ENCODE results near the gene FAM107A. TPM values are rescaled to one million over a fixed set of nuclear protein-coding genes. Genes with fewer than 3 reads are reported as not detected.

Gene FAM107A
- polyA plus RNA-seq, 3 donors: not detected

DNA sequence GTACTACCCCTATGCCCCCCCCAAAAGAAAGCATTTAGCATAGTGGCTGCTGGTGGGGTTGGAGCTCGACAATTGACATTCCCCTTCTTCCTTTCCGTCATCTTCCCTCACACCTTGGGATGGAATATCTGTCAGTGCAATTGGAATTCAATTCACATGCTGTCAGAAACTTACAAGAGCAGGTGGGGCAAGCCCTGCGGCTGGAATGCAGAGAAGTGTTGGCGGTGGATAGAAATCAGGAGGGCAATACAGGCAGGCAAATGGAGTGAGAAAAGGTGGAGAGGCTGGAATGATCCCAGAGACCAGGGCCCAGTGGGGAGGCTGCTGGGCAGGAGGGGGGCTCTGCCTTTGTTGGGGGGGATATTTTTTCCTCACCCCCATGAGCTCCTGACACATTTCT is 45.2 kb upstream of the FAM107A start:
- H3K9me3 Mint-ChIP-seq: no peaks in the 10 kb centered on the region

DNA sequence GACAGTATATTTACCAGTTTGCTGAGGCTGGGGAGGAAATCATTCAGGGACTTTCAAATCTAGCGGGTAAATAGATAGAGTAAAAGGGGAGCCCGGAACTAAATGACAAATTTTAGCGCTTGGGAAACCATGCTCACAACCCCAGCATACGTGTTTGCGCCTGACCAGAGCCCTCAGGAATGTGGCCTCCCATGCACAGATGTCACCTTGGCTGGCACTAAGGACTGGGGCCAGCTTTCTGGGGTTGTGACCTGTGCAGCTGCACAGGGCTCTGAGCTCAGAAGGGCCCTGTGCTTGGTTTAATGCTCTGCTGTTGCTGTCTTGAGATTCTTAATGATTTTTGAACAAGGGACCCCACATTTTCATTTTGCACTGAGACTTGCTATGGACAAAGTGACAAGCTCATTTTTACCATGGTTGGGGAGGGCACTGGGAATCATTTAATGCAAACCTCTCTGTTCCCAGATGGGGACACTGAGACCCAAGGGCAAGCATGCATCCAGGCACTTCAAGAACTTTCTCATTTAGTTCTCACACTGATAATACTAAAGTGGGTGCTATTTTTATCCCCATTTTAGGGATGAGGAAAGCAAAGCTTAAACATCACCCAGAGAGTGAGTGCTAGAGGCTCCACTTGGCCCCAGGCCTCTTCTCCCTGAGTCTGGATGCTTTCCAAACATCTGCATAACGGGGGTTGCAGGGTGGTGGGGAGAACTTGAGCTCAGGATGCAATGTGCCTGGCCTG is 44.1 kb upstream of the FAM107A start:
- no peaks in the 10 kb centered on the region for H3K4me1 Mint-ChIP-seq
- H3K9ac ChIP-seq (ENCODE audit: insufficient read depth, low read length, poor library complexity, severe bottlenecking): no peak overlapping the region
- peaks cover 1 to 3% (median 2%) of the 10 kb centered on the region in 3 donors for H3K27me3 Mint-ChIP-seq (ENCODE audit: low read depth in 3 of 3)
- no peak overlapping the region for H3K27ac ChIP-seq (ENCODE audit: low read depth in 1 of 2, low read length in 2 of 2)
- TF ChIP-seq, protein P1, sequence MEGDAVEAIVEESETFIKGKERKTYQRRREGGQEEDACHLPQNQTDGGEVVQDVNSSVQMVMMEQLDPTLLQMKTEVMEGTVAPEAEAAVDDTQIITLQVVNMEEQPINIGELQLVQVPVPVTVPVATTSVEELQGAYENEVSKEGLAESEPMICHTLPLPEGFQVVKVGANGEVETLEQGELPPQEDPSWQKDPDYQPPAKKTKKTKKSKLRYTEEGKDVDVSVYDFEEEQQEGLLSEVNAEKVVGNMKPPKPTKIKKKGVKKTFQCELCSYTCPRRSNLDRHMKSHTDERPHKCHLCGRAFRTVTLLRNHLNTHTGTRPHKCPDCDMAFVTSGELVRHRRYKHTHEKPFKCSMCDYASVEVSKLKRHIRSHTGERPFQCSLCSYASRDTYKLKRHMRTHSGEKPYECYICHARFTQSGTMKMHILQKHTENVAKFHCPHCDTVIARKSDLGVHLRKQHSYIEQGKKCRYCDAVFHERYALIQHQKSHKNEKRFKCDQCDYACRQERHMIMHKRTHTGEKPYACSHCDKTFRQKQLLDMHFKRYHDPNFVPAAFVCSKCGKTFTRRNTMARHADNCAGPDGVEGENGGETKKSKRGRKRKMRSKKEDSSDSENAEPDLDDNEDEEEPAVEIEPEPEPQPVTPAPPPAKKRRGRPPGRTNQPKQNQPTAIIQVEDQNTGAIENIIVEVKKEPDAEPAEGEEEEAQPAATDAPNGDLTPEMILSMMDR (IDR thresholded peaks at IDR 0.05): no peak
- no peaks in the 10 kb centered on the region for H3K27me3 ChIP-seq (ENCODE audit: control insufficient read depth in 2 of 2, insufficient read depth in 2 of 2, low read length in 2 of 2)
- H3K4me3 Mint-ChIP-seq: no peak overlapping the region
- no peak overlapping the region for H3K4me3 ChIP-seq (replicated peaks in 1 of 3; ENCODE audit: low read depth in 2 of 3, low read length in 3 of 3)
- H3K9me3 Mint-ChIP-seq: no peaks in the 10 kb centered on the region
- DNase-seq: no peak
- H3K4me1 ChIP-seq (ENCODE audit: control insufficient read depth in 1 of 2, insufficient read depth in 2 of 2, low read length in 2 of 2): no peaks in the 10 kb centered on the region
- H3K9me3 ChIP-seq (replicated peaks in 1 of 2; ENCODE audit: control insufficient read depth in 1 of 2, insufficient read depth in 1 of 2, low read length in 2 of 2): no peaks in the 10 kb centered on the region
- H3K79me2 ChIP-seq (ENCODE audit: insufficient read depth, low read length): no peaks in the 10 kb centered on the region
- no peak overlapping the region for H3K4me2 ChIP-seq (replicated peaks; ENCODE audit: extremely low read depth, low read length, poor library complexity, severe bottlenecking)
- H2AFZ ChIP-seq (ENCODE audit: insufficient read depth, low read depth, low read length, poor library complexity, severe bottlenecking): no peak overlapping the region
- H3K36me3 ChIP-seq (replicated peaks in 1 of 2; ENCODE audit: control insufficient read depth in 1 of 2, insufficient read depth in 2 of 2, low read length in 2 of 2): no peaks in the 10 kb centered on the region
- intact Hi-C loops (cut with micrococcal nuclease): loop anchor here in 1 of 2 donors (10.0 kb wide), 1 partner anchor 306 kb away; no protein-coding TSS in a partner anchor
- no peaks in the 10 kb centered on the region for H3K36me3 Mint-ChIP-seq
- no peak overlapping the region for H3K27ac Mint-ChIP-seq
- WGBS (ENCODE audit: insufficient coverage): 91% methylated on average over 5 of the region's 6 CpGs
- no peaks in the 10 kb centered on the region for H4K20me1 ChIP-seq (ENCODE audit: insufficient read depth, low read length)

More for the DNA sequence above, 45.2 kb upstream of the FAM107A start:
- Histone ChIP-seq H3K4me3 (replicated peaks in 1 of 3; ENCODE audit: low read depth in 2 of 3, low read length in 3 of 3) (no peak overlapping the region), H3K27me3 (ENCODE audit: control insufficient read depth in 2 of 2, insufficient read depth in 2 of 2, low read length in 2 of 2) (no peaks in the 10 kb centered on the region), H2AFZ (ENCODE audit: insufficient read depth, low read depth, low read length, poor library complexity, severe bottlenecking) (no peak overlapping the region), H3K4me2 (replicated peaks; ENCODE audit: extremely low read depth, low read length, poor library complexity, severe bottlenecking) (no peak overlapping the region), H3K27ac (ENCODE audit: low read depth in 1 of 2, low read length in 2 of 2) (no peak overlapping the region), H3K9ac (ENCODE audit: insufficient read depth, low read length, poor library complexity, severe bottlenecking) (no peak overlapping the region), H3K36me3 (replicated peaks in 1 of 2; ENCODE audit: control insufficient read depth in 1 of 2, insufficient read depth in 2 of 2, low read length in 2 of 2) (no peaks in the 10 kb centered on the region), H3K4me1 (ENCODE audit: control insufficient read depth in 1 of 2, insufficient read depth in 2 of 2, low read length in 2 of 2) (no peaks in the 10 kb centered on the region), H4K20me1 (ENCODE audit: insufficient read depth, low read length) (no peaks in the 10 kb centered on the region), H3K9me3 (replicated peaks in 1 of 2; ENCODE audit: control insufficient read depth in 1 of 2, insufficient read depth in 1 of 2, low read length in 2 of 2) (no peaks in the 10 kb centered on the region), H3K79me2 (ENCODE audit: insufficient read depth, low read length) (no peaks in the 10 kb centered on the region)
- TF ChIP-seq, protein P1 (IDR thresholded peaks at IDR 0.05): no peak
- no peak for DNase-seq
- peaks cover 1 to 3% (median 2%) of the 10 kb centered on the region in 3 donors for H3K27me3 Mint-ChIP-seq (ENCODE audit: low read depth in 3 of 3)
- no peaks in the 10 kb centered on the region for H3K4me1 Mint-ChIP-seq
- 100% methylated on average over 2 of the region's 4 CpGs for WGBS (ENCODE audit: insufficient coverage)
- H3K27ac Mint-ChIP-seq: no peak overlapping the region
- no peak overlapping the region for H3K4me3 Mint-ChIP-seq
- H3K36me3 Mint-ChIP-seq: no peaks in the 10 kb centered on the region
- intact Hi-C loops (cut with micrococcal nuclease): loop anchor here in 1 of 2 donors (10.0 kb wide), 1 partner anchor 308 kb away; no protein-coding TSS in a partner anchor

Data from CD14-positive monocyte (primary cell).